Measurements from ENCODE around the gene TRAPPC14. TPM values are rescaled to one million over a fixed set of nuclear protein-coding genes. Genes with fewer than 3 reads are reported as not detected.

The TRAPPC14 gene
- total and polyA plus RNA-seq, 9 of the 15 experiments (the other 6 are each of a cell fraction or from before 2014, with no cell fraction given) = 0.42 to 45.9 (median 18.2) TPM

GRCh38 chr7:100190048-100190711, 31.7 kb upstream of the TRAPPC14 start (continued):
- no peak; the same call in 1 of the 2 replicates for TF ChIP-seq MGA (IDR thresholded peaks at IDR 0.05)
- no peak for TF ChIP-seq ETS2 (tag; IDR thresholded peaks at IDR 0.05; ENCODE audit: borderline replicate concordance, poor library complexity, severe bottlenecking)
- TF ChIP-seq PHB2 (IDR thresholded peaks at IDR 0.05; ENCODE audit: low read depth) = no peak
- no peak for TF ChIP-seq ZBTB11 (CRISPR knock-in tag; IDR thresholded peaks at IDR 0.05)
- no peak for TF ChIP-seq HNRNPH1 (optimal IDR thresholded peaks at IDR 0.05; ENCODE audit: low read depth, low read length)
- TF ChIP-seq PTBP1 (IDR thresholded peaks at IDR 0.05; ENCODE audit: low read depth, low read length) = no peak
- TF ChIP-seq ZNF12 (CRISPR knock-in tag; IDR thresholded peaks at IDR 0.05) = no peak
- TF ChIP-seq HNRNPK (IDR thresholded peaks at IDR 0.05; ENCODE audit: low read depth, low read length, poor library complexity, severe bottlenecking) = no peak
- TF ChIP-seq, protein P1, sequence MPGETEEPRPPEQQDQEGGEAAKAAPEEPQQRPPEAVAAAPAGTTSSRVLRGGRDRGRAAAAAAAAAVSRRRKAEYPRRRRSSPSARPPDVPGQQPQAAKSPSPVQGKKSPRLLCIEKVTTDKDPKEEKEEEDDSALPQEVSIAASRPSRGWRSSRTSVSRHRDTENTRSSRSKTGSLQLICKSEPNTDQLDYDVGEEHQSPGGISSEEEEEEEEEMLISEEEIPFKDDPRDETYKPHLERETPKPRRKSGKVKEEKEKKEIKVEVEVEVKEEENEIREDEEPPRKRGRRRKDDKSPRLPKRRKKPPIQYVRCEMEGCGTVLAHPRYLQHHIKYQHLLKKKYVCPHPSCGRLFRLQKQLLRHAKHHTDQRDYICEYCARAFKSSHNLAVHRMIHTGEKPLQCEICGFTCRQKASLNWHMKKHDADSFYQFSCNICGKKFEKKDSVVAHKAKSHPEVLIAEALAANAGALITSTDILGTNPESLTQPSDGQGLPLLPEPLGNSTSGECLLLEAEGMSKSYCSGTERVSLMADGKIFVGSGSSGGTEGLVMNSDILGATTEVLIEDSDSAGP (CRISPR knock-in tag; IDR thresholded peaks at IDR 0.05) = no peak
- no peak for TF ChIP-seq NUFIP1 (IDR thresholded peaks at IDR 0.05; ENCODE audit: partially characterized antibody)
